HepG2 (cell line): ENCODE results near the gene EEF1AKMT1. TPM values are rescaled to one million over a fixed set of nuclear protein-coding genes. Genes with fewer than 3 reads are reported as not detected.

Source experiments
- CBFB ChIP-seq: sonication (generic); formaldehyde crosslinking; IDR thresholded peaks from 2 replicates; pipeline ENCODE4 v1.4.0; 2020; ENCODE audit warnings: missing genetic modification reagents
- FLYWCH1 ChIP-seq: sonication (generic); formaldehyde crosslinking; IDR thresholded peaks from 2 replicates; pipeline ENCODE4 v1.8.1; 2023; ENCODE audit warnings: mild to moderate bottlenecking, missing genetic modification reagents
- HNRNPH1 ChIP-seq: fragments of 200-400 bp; formaldehyde crosslinking; optimal IDR thresholded peaks from 2 replicates; pipeline ENCODE3; 2017; ENCODE audit warnings: mild to moderate bottlenecking, low read depth, low read length
- HOXA3 ChIP-seq: sonication (generic); formaldehyde crosslinking; IDR thresholded peaks from 2 replicates; pipeline ENCODE4 v1.5.0; 2020; ENCODE audit warnings: missing genetic modification reagents
- HOXD1 ChIP-seq: sonication (generic); formaldehyde crosslinking; IDR thresholded peaks from 2 replicates; pipeline ENCODE4 v1.5.0; 2020; ENCODE audit warnings: missing genetic modification reagents
- MEIS1 ChIP-seq: sonication (generic); formaldehyde crosslinking; IDR thresholded peaks from 2 replicates; pipeline ENCODE4 v1.9.0; 2021; ENCODE audit warnings: mild to moderate bottlenecking, missing genetic modification reagents, moderate library complexity, borderline replicate concordance
- MYNN ChIP-seq: sonication (generic); formaldehyde crosslinking; IDR thresholded peaks from 2 replicates; pipeline ENCODE4 v1.4.0; 2020; ENCODE audit warnings: mild to moderate bottlenecking, low read depth, missing genetic modification reagents
- POGZ ChIP-seq: sonication (generic); formaldehyde crosslinking; IDR thresholded peaks from 2 replicates; pipeline ENCODE4 v1.4.0; 2020; ENCODE audit warnings: mild to moderate bottlenecking, missing genetic modification reagents
- RARA ChIP-seq: IDR thresholded peaks from 2 replicates; pipeline ENCODE4 v1.6.1; 2016; ENCODE audit warnings: missing genetic modification reagents, missing compliant biosample characterization
- SALL1 ChIP-seq: sonication (generic); formaldehyde crosslinking; IDR thresholded peaks from 2 replicates; pipeline ENCODE4 v1.8.0; 2022; ENCODE audit warnings: mild to moderate bottlenecking, missing genetic modification reagents
- SETDB1 ChIP-seq: sonication (generic); formaldehyde crosslinking; IDR thresholded peaks from 2 replicates; pipeline ENCODE4 v1.5.1; 2020; ENCODE audit warnings: missing genetic modification reagents, mild to moderate bottlenecking, borderline replicate concordance
- SMAD3 ChIP-seq: sonication (generic); formaldehyde crosslinking; IDR thresholded peaks from 2 replicates; pipeline ENCODE4 v1.4.0; 2020; ENCODE audit warnings: missing genetic modification reagents
- ZFAT ChIP-seq: sonication (generic); formaldehyde crosslinking; conservative IDR thresholded peaks from 2 replicates; pipeline ENCODE4 v1.8.1; 2023; ENCODE audit warnings: missing genetic modification reagents, inconsistent platforms
- ZNF225 ChIP-seq: sonication (generic); formaldehyde crosslinking; IDR thresholded peaks from 2 replicates; pipeline ENCODE4 v1.4.0; 2020; ENCODE audit warnings: mild to moderate bottlenecking, missing genetic modification reagents
- ZNF430 ChIP-seq: sonication (generic); formaldehyde crosslinking; IDR thresholded peaks from 2 replicates; pipeline ENCODE4 v1.9.0; 2021; ENCODE audit warnings: mild to moderate bottlenecking, missing genetic modification reagents
- ZNF432 ChIP-seq: sonication (generic); formaldehyde crosslinking; IDR thresholded peaks from 2 replicates; pipeline ENCODE4 v1.5.0; 2020; ENCODE audit warnings: missing genetic modification reagents, mild to moderate bottlenecking, borderline replicate concordance
- ZNF552 ChIP-seq: sonication (generic); formaldehyde crosslinking; IDR thresholded peaks from 2 replicates; pipeline ENCODE4 v1.9.0; 2022; ENCODE audit warnings: missing genetic modification reagents, mild to moderate bottlenecking, borderline replicate concordance
- ZNF777 ChIP-seq: sonication (generic); formaldehyde crosslinking; IDR thresholded peaks from 2 replicates; pipeline ENCODE4 v1.4.0; 2020; ENCODE audit warnings: missing genetic modification reagents
- polyA plus RNA-seq, 8 experiments: library from polyadenylated mRNA; depleted of rRNA in 3 of 8; stranded (reverse) in 7 of 8; unstranded in 1 of 8; fragments of >200 nt; fragmentation: Illumina TruSeq in 4 of 8; extraction: Trizol in 4 of 8; gene quantifications; 2 replicates each; pipeline versions ENCODE4 v1.2.1 to v1.2.3, GENCODE V29; 2011 to 2016; ENCODE audit warnings: low read depth in 4 of 8, missing spikeins in 1 of 8, mixed read lengths in 1 of 8; ENCODE audit not compliant: insufficient read depth in 1 of 8
- total RNA-seq, 5 experiments: library from RNA; depleted of rRNA; stranded (reverse); fragments of >200 nt; fragmentation: Illumina TruSeq; extraction: Trizol; gene quantifications; 2 replicates each; pipeline ENCODE4 v1.2.3, GENCODE V29; 2016; ENCODE audit warnings: low read depth in 1 of 5
- TF ChIP-seq, protein P1 (sequence below), 2 experiments: fragments of 450-650 bp in 1 of 2; sonication (generic) in 1 of 2; formaldehyde crosslinking in 1 of 2; IDR thresholded peaks; 2 replicates each; pipeline versions ENCODE4 v1.6.1 to v1.8.0; 2016 to 2022; ENCODE audit warnings: antibody characterized with exemption in 1 of 2, mild to moderate bottlenecking in 1 of 2, missing genetic modification reagents in 1 of 2
- TF ChIP-seq, protein P2 (sequence below): sonication (generic); formaldehyde crosslinking; IDR thresholded peaks from 2 replicates; pipeline ENCODE4 v1.4.0; 2020; ENCODE audit warnings: missing genetic modification reagents

EEF1AKMT1 gene
- total and polyA plus RNA-seq, 2 of the 13 experiments (the other 11 are each of a cell fraction or from before 2014, with no cell fraction given) = 6.0 to 16.1 TPM

DNA sequence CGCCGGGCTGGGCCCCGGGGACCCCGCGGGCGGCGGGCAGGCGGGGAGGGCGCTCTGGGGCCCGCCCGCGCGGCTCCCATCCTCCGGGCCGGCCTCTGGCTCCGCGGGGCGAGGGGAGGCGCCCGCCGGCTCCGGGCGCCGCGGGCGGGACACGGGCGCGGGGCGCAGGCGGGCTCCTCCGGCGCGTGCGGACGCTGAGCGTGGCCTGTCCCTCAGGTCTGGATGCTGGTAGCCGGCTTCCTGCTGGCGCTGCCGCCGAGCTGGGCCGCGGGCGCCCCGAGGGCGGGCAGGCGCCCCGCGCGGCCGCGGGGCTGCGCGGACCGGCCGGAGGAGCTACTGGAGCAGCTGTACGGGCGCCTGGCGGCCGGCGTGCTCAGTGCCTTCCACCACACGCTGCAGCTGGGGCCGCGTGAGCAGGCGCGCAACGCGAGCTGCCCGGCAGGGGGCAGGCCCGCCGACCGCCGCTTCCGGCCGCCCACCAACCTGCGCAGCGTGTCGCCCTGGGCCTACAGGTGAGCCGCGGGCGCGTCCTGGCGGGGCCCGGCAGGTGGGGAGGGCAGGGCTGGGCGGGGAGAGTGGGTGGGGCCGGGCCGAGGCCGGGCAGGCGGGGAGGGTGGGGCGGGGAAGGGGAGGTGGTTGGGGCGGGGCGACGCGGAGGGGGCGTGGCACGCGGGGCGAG is 69.8 kb downstream of the EEF1AKMT1 start (continued):
- TF ChIP-seq, protein P1, sequence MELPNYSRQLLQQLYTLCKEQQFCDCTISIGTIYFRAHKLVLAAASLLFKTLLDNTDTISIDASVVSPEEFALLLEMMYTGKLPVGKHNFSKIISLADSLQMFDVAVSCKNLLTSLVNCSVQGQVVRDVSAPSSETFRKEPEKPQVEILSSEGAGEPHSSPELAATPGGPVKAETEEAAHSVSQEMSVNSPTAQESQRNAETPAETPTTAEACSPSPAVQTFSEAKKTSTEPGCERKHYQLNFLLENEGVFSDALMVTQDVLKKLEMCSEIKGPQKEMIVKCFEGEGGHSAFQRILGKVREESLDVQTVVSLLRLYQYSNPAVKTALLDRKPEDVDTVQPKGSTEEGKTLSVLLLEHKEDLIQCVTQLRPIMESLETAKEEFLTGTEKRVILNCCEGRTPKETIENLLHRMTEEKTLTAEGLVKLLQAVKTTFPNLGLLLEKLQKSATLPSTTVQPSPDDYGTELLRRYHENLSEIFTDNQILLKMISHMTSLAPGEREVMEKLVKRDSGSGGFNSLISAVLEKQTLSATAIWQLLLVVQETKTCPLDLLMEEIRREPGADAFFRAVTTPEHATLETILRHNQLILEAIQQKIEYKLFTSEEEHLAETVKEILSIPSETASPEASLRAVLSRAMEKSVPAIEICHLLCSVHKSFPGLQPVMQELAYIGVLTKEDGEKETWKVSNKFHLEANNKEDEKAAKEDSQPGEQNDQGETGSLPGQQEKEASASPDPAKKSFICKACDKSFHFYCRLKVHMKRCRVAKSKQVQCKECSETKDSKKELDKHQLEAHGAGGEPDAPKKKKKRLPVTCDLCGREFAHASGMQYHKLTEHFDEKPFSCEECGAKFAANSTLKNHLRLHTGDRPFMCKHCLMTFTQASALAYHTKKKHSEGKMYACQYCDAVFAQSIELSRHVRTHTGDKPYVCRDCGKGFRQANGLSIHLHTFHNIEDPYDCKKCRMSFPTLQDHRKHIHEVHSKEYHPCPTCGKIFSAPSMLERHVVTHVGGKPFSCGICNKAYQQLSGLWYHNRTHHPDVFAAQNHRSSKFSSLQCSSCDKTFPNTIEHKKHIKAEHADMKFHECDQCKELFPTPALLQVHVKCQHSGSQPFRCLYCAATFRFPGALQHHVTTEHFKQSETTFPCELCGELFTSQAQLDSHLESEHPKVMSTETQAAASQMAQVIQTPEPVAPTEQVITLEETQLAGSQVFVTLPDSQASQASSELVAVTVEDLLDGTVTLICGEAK (IDR thresholded peaks at IDR 0.05) = no peak
- TF ChIP-seq, protein P1 (CRISPR knock-in tag; IDR thresholded peaks at IDR 0.05) = no peak
- no peak for TF ChIP-seq CBFB
- no peak for TF ChIP-seq POGZ (CRISPR knock-in tag)
- no peak for TF ChIP-seq ZNF430 (CRISPR knock-in tag)
- TF ChIP-seq, protein P2, sequence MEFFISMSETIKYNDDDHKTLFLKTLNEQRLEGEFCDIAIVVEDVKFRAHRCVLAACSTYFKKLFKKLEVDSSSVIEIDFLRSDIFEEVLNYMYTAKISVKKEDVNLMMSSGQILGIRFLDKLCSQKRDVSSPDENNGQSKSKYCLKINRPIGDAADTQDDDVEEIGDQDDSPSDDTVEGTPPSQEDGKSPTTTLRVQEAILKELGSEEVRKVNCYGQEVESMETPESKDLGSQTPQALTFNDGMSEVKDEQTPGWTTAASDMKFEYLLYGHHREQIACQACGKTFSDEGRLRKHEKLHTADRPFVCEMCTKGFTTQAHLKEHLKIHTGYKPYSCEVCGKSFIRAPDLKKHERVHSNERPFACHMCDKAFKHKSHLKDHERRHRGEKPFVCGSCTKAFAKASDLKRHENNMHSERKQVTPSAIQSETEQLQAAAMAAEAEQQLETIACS = peak; percentile 66
- TF ChIP-seq HOXA3 = peak; percentile 59
- TF ChIP-seq HNRNPH1 = no peak
- TF ChIP-seq HOXD1 = no peak
- no peak for TF ChIP-seq ZNF552 (CRISPR knock-in tag)
- no peak for TF ChIP-seq MYNN (CRISPR knock-in tag)
- no peak for TF ChIP-seq MEIS1 (CRISPR knock-in tag)
- no peak for TF ChIP-seq ZFAT (CRISPR knock-in tag)
- peak; percentile 62 for TF ChIP-seq SALL1 (CRISPR knock-in tag)
- no peak for TF ChIP-seq FLYWCH1 (CRISPR knock-in tag)
- no peak for TF ChIP-seq RARA (CRISPR knock-in tag)
- TF ChIP-seq SMAD3 = no peak
- no peak for TF ChIP-seq ZNF225 (CRISPR knock-in tag)
- peak; percentile 56 for TF ChIP-seq ZNF777 (CRISPR knock-in tag)
- no peak for TF ChIP-seq ZNF432
- TF ChIP-seq SETDB1 (CRISPR knock-in tag) = no peak
